ENCODE measurements around the gene WDR46. TPM values are rescaled to one million over a fixed set of nuclear protein-coding genes. Genes with fewer than 3 reads are reported as not detected.

WDR46 gene
- total and polyA plus RNA-seq, 2 of the 8 experiments (the other 6 are each of a cell fraction or from before 2014, with no cell fraction given) = 69.7 to 91.0 TPM

DNA sequence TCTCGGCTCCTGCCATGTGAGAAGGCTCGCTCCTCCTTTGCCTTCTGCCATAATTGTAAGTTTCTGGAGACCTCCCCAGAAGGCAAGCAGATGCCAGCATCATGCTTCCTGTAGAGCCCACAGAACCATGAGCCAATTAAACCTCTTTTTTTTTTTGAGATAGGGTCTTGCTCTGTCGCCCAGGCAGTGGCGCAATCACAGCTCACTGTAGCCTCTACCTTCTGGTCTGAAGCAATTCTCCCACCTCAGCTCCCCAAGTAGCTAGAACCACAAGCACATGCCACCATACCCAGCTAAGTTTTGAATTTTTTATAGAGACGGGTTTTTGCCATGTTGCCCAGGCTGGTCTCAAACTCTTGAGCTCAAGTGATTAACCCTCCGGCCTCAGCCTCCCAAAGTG is 52.2 kb downstream of the WDR46 start:
- no peak overlapping the region for H2BK5ac ChIP-seq (ENCODE audit: low read depth, low read length)
- H3K36me3 ChIP-seq (ENCODE audit: control insufficient read depth in 2 of 4, insufficient read depth in 4 of 4, low read length in 3 of 4) = no peaks in the 10 kb centered on the region
- no peak for FAIRE-seq
- no peak overlapping the region for H2AK5ac ChIP-seq (ENCODE audit: low read depth, low read length)
- H2BK20ac ChIP-seq (ENCODE audit: low read length) = no peak overlapping the region
- ChIA-PET POLR2A (ENCODE audit: partially characterized antibody) (no interaction called here), CTCF (ENCODE audit: partially characterized antibody) (interaction anchor here (0.6 to 11.0 kb wide), 3 partner anchors 12 to 28 kb away, joined by 3 to 107 read pairs (median 4); partner anchors contain the start of gene RING1)
- H3K4me1 ChIP-seq (replicated peaks in 1 of 4; ENCODE audit: control insufficient read depth in 3 of 4, insufficient read depth in 4 of 4, low read length in 3 of 4) = peaks cover 0 to 3% (median 2%) of the 10 kb centered on the region in 4 experiments; a peak in 3 of 7 replicates
- H3K27me3 ChIP-seq (replicated peaks in 1 of 4; ENCODE audit: control insufficient read depth in 3 of 4, extremely low read depth in 1 of 4, insufficient read depth in 3 of 4, low read length in 3 of 4) = peaks cover 0 to 3% (median 0%) of the 10 kb centered on the region in 4 experiments; a peak in 1 of 7 replicates
- no peak overlapping the region for H3K4ac ChIP-seq (replicated peaks; ENCODE audit: insufficient read length, low read depth, low read length)
- H3K4me2 ChIP-seq (ENCODE audit: insufficient read depth in 1 of 2, low read depth in 2 of 2, low read length in 2 of 2) = no peak overlapping the region
- no peak overlapping the region for H2BK12ac ChIP-seq (ENCODE audit: low read depth, low read length)
- 97% methylated on average over 6 of the region's 6 CpGs; no CpG with 5 or more reads in 1 of the 2 experiments for WGBS, 2 experiments (ENCODE audit: extremely low coverage in 1 of 2, insufficient coverage in 1 of 2, insufficient read length in 1 of 2, insufficient replicate concordance in 2 of 2, low coverage in 1 of 2, low lambda C conversion rate in 2 of 2, missing lambda C conversion rate in 1 of 2)
- no peak overlapping the region for H3K56ac ChIP-seq (replicated peaks; ENCODE audit: insufficient read length, low read depth, low read length)
- H2AFZ ChIP-seq (ENCODE audit: low read length) = no peak overlapping the region
- H3K27ac ChIP-seq (ENCODE audit: low read depth, low read length) = no peak overlapping the region
- no peaks in the 10 kb centered on the region for H4K20me1 ChIP-seq (replicated peaks in 1 of 2; ENCODE audit: control insufficient read depth in 1 of 2, insufficient read depth in 2 of 2, low read length in 2 of 2)
- H4K5ac ChIP-seq (ENCODE audit: insufficient read length, low read depth, low read length) = no peak overlapping the region
- H3K14ac ChIP-seq (ENCODE audit: insufficient read length) = no peak overlapping the region
- H3K79me1 ChIP-seq (ENCODE audit: low read depth, low read length) = no peaks in the 10 kb centered on the region
- H3K9me3 ChIP-seq (ENCODE audit: insufficient read depth in 2 of 2, low read depth in 1 of 2, low read length in 1 of 2) = no peaks in the 10 kb centered on the region
- H2BK120ac ChIP-seq (replicated peaks; ENCODE audit: low read depth, low read length) = no peak overlapping the region
- H2BK15ac ChIP-seq (ENCODE audit: low read length) = no peak overlapping the region
- H3K79me2 ChIP-seq (ENCODE audit: control insufficient read depth in 1 of 2, insufficient read depth in 2 of 2, low read length in 2 of 2) = no peaks in the 10 kb centered on the region
- no peak overlapping the region for H3K23ac ChIP-seq (ENCODE audit: insufficient read length)
- no peak overlapping the region for H3K4me3 ChIP-seq (ENCODE audit: extremely low read depth in 1 of 4, insufficient read depth in 2 of 4, low read depth in 3 of 4, low read length in 4 of 4)
- no peak overlapping the region for H3K18ac ChIP-seq (ENCODE audit: extremely low read depth, low read length)
- no peak for DNase-seq (ENCODE audit: low read depth in 1 of 2, low spot score in 2 of 2)
- H4K91ac ChIP-seq (replicated peaks; ENCODE audit: insufficient read length, low read length) = no peak overlapping the region
- H3K23me2 ChIP-seq (ENCODE audit: low read depth, low read length) = no peaks in the 10 kb centered on the region; the same call in 1 of the 2 replicates
- H3K9ac ChIP-seq (replicated peaks in 1 of 4; ENCODE audit: extremely low read depth in 1 of 4, low read depth in 3 of 4, low read length in 3 of 4) = no peak overlapping the region
- H4K8ac ChIP-seq (ENCODE audit: extremely low read depth, insufficient read depth, low read length) = no peak overlapping the region
- TF ChIP-seq TAF7 (optimal IDR thresholded peaks at IDR 0.05; ENCODE audit: borderline replicate concordance, low read depth, low read length) = no peak
- TF ChIP-seq YY1 (IDR thresholded peaks at IDR 0.05; ENCODE audit: low read depth, low read length) = no peak
- TF ChIP-seq BRCA1 (IDR thresholded peaks at IDR 0.05; ENCODE audit: low read depth, low read length) = no peak
- TF ChIP-seq CHD1 (IDR thresholded peaks at IDR 0.05; ENCODE audit: low read depth, low read length) = no peak
- no peak for TF ChIP-seq CHD2 (IDR thresholded peaks at IDR 0.05; ENCODE audit: low read length)
- no peak for TF ChIP-seq KDM4A (IDR thresholded peaks at IDR 0.05; ENCODE audit: low read depth, low read length, severe bottlenecking)
- no peak for TF ChIP-seq SRF (IDR thresholded peaks at IDR 0.05; ENCODE audit: low read depth, low read length)
- TF ChIP-seq CREB1 (IDR thresholded peaks at IDR 0.05) = no peak
- no peak for TF ChIP-seq SP2 (IDR thresholded peaks at IDR 0.05; ENCODE audit: low read length)
- no peak for TF ChIP-seq SIX5 (IDR thresholded peaks at IDR 0.05; ENCODE audit: low read depth, low read length)
- TF ChIP-seq CEBPB (IDR thresholded peaks at IDR 0.05; ENCODE audit: low read depth, low read length) = no peak
- no peak for TF ChIP-seq NANOG (IDR thresholded peaks at IDR 0.05; ENCODE audit: insufficient read depth, low read depth, low read length, poor library complexity, severe bottlenecking)
- no peak for TF ChIP-seq JUND (IDR thresholded peaks at IDR 0.05; ENCODE audit: low read length)
- no peak for TF ChIP-seq KDM1A (IDR thresholded peaks at IDR 0.05; ENCODE audit: borderline replicate concordance, low read length)
- TF ChIP-seq NRF1 (IDR thresholded peaks at IDR 0.05; ENCODE audit: low read depth, low read length) = no peak
- TF ChIP-seq CBX5 (IDR thresholded peaks at IDR 0.05; ENCODE audit: low read depth, low read length) = no peak
- TF ChIP-seq SP1 (IDR thresholded peaks at IDR 0.05; ENCODE audit: low read depth, low read length) = no peak
